K562 (cell line): Measurements from ENCODE around the gene CAPZB. TPM values are rescaled to one million over a fixed set of nuclear protein-coding genes. Genes with fewer than 3 reads are reported as not detected.

Experiments
- ATAC-seq: fragments of 200-7000 bp; cut with Tn5 transposase; 3 replicates; pipeline ENCODE4 v1.9.1; 2020; ENCODE audit warnings: moderate library complexity
- BruUV-seq: library from RNA; stranded (reverse); fragments of 400-500 nt; replicated peaks from 2 replicates; lab custom pipeline; 2021; lab: Mats Ljungman, UMichigan
- CTCF ChIA-PET: fragments of 300-600 bp; formaldehyde crosslinking; extraction: SDS; loops from one replicate; lab custom pipeline; 2021; ENCODE audit warnings: low intra/inter-chr PET ratio; lab: Yijun Ruan, JAX
- POLR2A ChIA-PET: fragments of 300-600, 350-650 bp; sonication (Branson Sonifier 250); formaldehyde crosslinking; extraction: SDS; loops from one replicate; lab custom pipeline; 2021; ENCODE audit warnings: antibody characterized with exemption, inconsistent platforms; lab: Yijun Ruan, JAX
- DNase-seq, 4 experiments: peaks; one replicate each; pipeline versions ENCODE4 v3.0.0 to v3.0.0-alpha.2; 2011 to 2018; ENCODE audit warnings: low spot score in 3 of 4, mixed read lengths in 3 of 4; ENCODE audit errors: extremely low read depth in 1 of 4
- FAIRE-seq: peaks from 2 replicates; lab custom pipeline; 2011; peaks lifted over from hg19 to GRCh38; lab: Jason Lieb, UNC
- H2AFZ ChIP-seq: 2 replicates; pipeline ENCODE4 v1.6.0; 2011; ENCODE audit warnings: low read depth, low read length, control low read depth, inconsistent platforms
- H3K27ac ChIP-seq: fragments of 200-600 bp; 3 replicates; pipeline ENCODE4 v1.8.0; 2011; ENCODE audit warnings: low read depth, mild to moderate bottlenecking, control low read depth, inconsistent platforms, low read length, moderate library complexity, mixed read lengths; ENCODE audit errors: extremely low read depth
- H3K27me3 ChIP-seq, 2 experiments: fragments of 300-600 bp in 1 of 2; 2 replicates in 1 of 2; 3 replicates in 1 of 2; pipeline versions ENCODE4 v1.6.0 to v1.8.0; 2011; ENCODE audit warnings: inconsistent platforms in 2 of 2, low read length in 2 of 2, mild to moderate bottlenecking in 1 of 2, mixed read lengths in 1 of 2, moderate library complexity in 1 of 2; ENCODE audit not compliant: control insufficient read depth in 2 of 2, insufficient read depth in 2 of 2
- H3K36me3 ChIP-seq: fragments of 300-600 bp; 3 replicates; pipeline ENCODE4 v1.8.0; 2011; ENCODE audit warnings: mild to moderate bottlenecking, low read length, inconsistent platforms; ENCODE audit not compliant: control insufficient read depth, insufficient read depth
- H3K4me1 ChIP-seq, 2 experiments: fragments of 200-600 bp in 1 of 2; replicated peaks in 1 of 2; 2 replicates in 1 of 2; 3 replicates in 1 of 2; pipeline versions ENCODE4 v1.5.1 to v1.8.0; 2011; ENCODE audit warnings: inconsistent platforms in 2 of 2, low read length in 2 of 2, mild to moderate bottlenecking in 1 of 2, mixed read lengths in 1 of 2, moderate library complexity in 1 of 2; ENCODE audit not compliant: control insufficient read depth in 2 of 2, insufficient read depth in 2 of 2
- H3K4me2 ChIP-seq: 2 replicates; pipeline ENCODE4 v1.6.1; 2011; ENCODE audit warnings: low read length, control low read depth, inconsistent platforms, mixed read lengths; ENCODE audit not compliant: insufficient read depth
- H3K4me3 ChIP-seq: fragments of 200-600 bp; sonication (generic), shearing (Covaris generic); 2 replicates; pipeline ENCODE4 v1.5.1; 2016; ENCODE audit warnings: control low read depth, inconsistent platforms
- H3K79me2 ChIP-seq: fragments of 200-600 bp; 3 replicates; pipeline ENCODE4 v1.8.0; 2011; ENCODE audit warnings: low read length, inconsistent platforms; ENCODE audit not compliant: control insufficient read depth, insufficient read depth
- H3K9ac ChIP-seq, 2 experiments: 2 replicates each; pipeline versions ENCODE4 v1.6.0 to v1.6.1; 2011; ENCODE audit warnings: low read depth in 2 of 2, low read length in 2 of 2, control low read depth in 1 of 2, inconsistent platforms in 1 of 2, mild to moderate bottlenecking in 1 of 2, mixed read lengths in 1 of 2; ENCODE audit not compliant: insufficient read depth in 1 of 2
- H3K9me1 ChIP-seq: one replicate; pipeline ENCODE4 v1.6.0; 2011; ENCODE audit warnings: inconsistent platforms, mild to moderate bottlenecking, low read length, moderate library complexity; ENCODE audit not compliant: control insufficient read depth, insufficient read depth
- H3K9me3 ChIP-seq: replicated peaks from 2 replicates; pipeline ENCODE4 v1.5.1; 2011; ENCODE audit warnings: low read depth, low read length, inconsistent platforms; ENCODE audit not compliant: control insufficient read depth, insufficient read depth
- H4K20me1 ChIP-seq: replicated peaks from 2 replicates; pipeline ENCODE4 v1.6.1; 2011; ENCODE audit warnings: low read length, inconsistent platforms, mixed read lengths; ENCODE audit not compliant: control insufficient read depth, insufficient read depth
- CBFA2T2 ChIP-seq: fragments of 450-650 bp; conservative IDR thresholded peaks from 2 replicates; pipeline ENCODE4 v1.6.1; 2017; ENCODE audit warnings: mild to moderate bottlenecking
- COPS2 ChIP-seq: fragments of 450-650 bp; conservative IDR thresholded peaks from 2 replicates; pipeline ENCODE4 v1.6.1; 2016; ENCODE audit warnings: mild to moderate bottlenecking, moderate library complexity
- EWSR1 ChIP-seq: fragments of 450-650 bp; IDR thresholded peaks from 2 replicates; pipeline ENCODE4 v1.6.1; 2018; ENCODE audit warnings: borderline replicate concordance, mild to moderate bottlenecking, low read depth, moderate library complexity; ENCODE audit not compliant: partially characterized antibody
- KHSRP ChIP-seq: fragments of 450-650 bp; IDR thresholded peaks from 2 replicates; pipeline ENCODE4 v1.6.1; 2017
- MCM3 ChIP-seq: fragments of 450-650 bp; IDR thresholded peaks from 2 replicates; pipeline ENCODE4 v1.6.1; 2016
- PML ChIP-seq: IDR thresholded peaks from 2 replicates; pipeline ENCODE4 v1.6.1; 2012; ENCODE audit warnings: low read length, inconsistent platforms
- RBM17 ChIP-seq: fragments of 200-400 bp; formaldehyde crosslinking; IDR thresholded peaks from 2 replicates; pipeline ENCODE4 v1.6.1; 2017; ENCODE audit warnings: low read depth, mild to moderate bottlenecking, low read length, borderline replicate concordance
- WHSC1 ChIP-seq: IDR thresholded peaks from one replicate; pipeline ENCODE4 v1.6.1; 2012; ENCODE audit warnings: low read length, control low read depth, inconsistent platforms
- ZBTB8A ChIP-seq: fragments of 450-650 bp; IDR thresholded peaks from 2 replicates; pipeline ENCODE4 v1.6.1; 2018; ENCODE audit warnings: mild to moderate bottlenecking, moderate library complexity; ENCODE audit not compliant: partially characterized antibody
- ZNF3 ChIP-seq: fragments of 250-450 bp; sonication (Bioruptor Pico); IDR thresholded peaks from 2 replicates; pipeline ENCODE4 v1.5.0; 2021; ENCODE audit warnings: mild to moderate bottlenecking, moderate library complexity
- ZNF717 ChIP-seq: fragments of 250-450 bp; sonication (Bioruptor Pico); IDR thresholded peaks from 2 replicates; pipeline ENCODE4 v1.5.0; 2021
- ZNF780A ChIP-seq: fragments of 250-450 bp; sonication (Bioruptor Pico); IDR thresholded peaks from 2 replicates; pipeline ENCODE4 v1.5.0; 2021; ENCODE audit warnings: mild to moderate bottlenecking
- WGBS: fragments of 100-300 bp; shearing (Covaris generic); methylation state at CpG from one replicate; pipeline ENCODE4 v1.1.6; 2016; ENCODE audit warnings: low coverage, mixed read lengths; ENCODE audit not compliant: insufficient coverage; ENCODE audit errors: missing lambda C conversion rate; 5-methylcytosine and 5-hydroxymethylcytosine counted together
- in situ Hi-C: fragments of 300-500 bp; cut with MboI; formaldehyde crosslinking; loops from 4 replicates; pipeline ENCODE4 v1.15.0; 2018; ENCODE audit warnings: inconsistent platforms, mixed read lengths
- intact Hi-C: fragments of 100-400 bp; cut with micrococcal nuclease; formaldehyde crosslinking; loops from 2 replicates; pipeline ENCODE4 v1.14.2; 2022
- polyA plus RNA-seq, 8 experiments: library from polyadenylated mRNA; depleted of rRNA in 4 of 8; stranded (reverse) in 5 of 8; unstranded in 3 of 8; fragments of >200 nt; fragmentation: Nextera tagmentation in 2 of 8; fragmentation: Illumina TruSeq in 1 of 8; extraction: Ambion mirVana in 2 of 8; extraction: Trizol in 1 of 8; gene quantifications; 2 replicates each; pipeline versions ENCODE4 v1.2.1 to v1.2.3, GENCODE V29; 2011 to 2014; ENCODE audit warnings: inconsistent platforms in 1 of 8, missing spikeins in 1 of 8
- total RNA-seq, 7 experiments: library from RNA; depleted of rRNA in 6 of 7; stranded (reverse); fragments of >200 nt in 6 of 7; fragmentation: Illumina TruSeq in 2 of 7; extraction: Trizol in 2 of 7; gene quantifications; 2 replicates each; pipeline versions ENCODE4 v1.2.1 to v1.2.3, GENCODE V29; 2011 to 2021; ENCODE audit warnings: low replicate concordance in 1 of 7

The CAPZB gene
- total and polyA plus RNA-seq, 9 of the 15 experiments (the other 6 are each of a cell fraction or from before 2014, with no cell fraction given): 57.6 to 297 (median 125) TPM

DNA sequence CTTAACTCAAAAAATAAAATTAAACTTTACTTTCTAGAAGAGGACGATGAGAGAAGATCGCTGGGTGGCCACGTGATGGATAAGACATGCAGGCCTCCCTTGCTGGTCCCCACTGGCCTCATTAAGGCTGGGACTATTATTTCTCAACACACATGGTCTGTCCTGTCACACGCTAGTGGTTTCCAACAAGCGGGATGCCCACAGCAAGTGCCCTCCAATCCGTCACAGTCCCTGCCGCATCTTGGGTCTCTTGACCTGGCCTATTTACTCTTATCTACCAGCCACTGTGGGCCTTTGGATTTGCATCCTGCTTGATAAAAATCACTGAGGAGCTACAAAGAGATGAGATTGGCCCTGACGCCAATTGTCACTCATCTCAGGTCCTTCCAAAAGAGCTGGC is 30.0 kb downstream of the CAPZB start:
- H2AFZ ChIP-seq: no peak overlapping the region
- H3K27ac ChIP-seq: no peak overlapping the region
- intact Hi-C loops: no loop called here
- H3K9me1 ChIP-seq: peaks cover 6% of the 10 kb centered on the region
- peaks cover 82% of the 10 kb centered on the region for H3K79me2 ChIP-seq
- no peak overlapping the region for H3K4me2 ChIP-seq
- TF ChIP-seq EWSR1 (no peak), ZNF780A (CRISPR knock-in tag) (no peak), MCM3 (no peak), ZBTB8A (no peak), ZNF717 (CRISPR knock-in tag) (no peak), CBFA2T2 (no peak), WHSC1 (no peak), PML (no peak), KHSRP (no peak), COPS2 (no peak), RBM17 (no peak), ZNF3 (CRISPR knock-in tag) (no peak)
- H3K9me3 ChIP-seq: no peaks in the 10 kb centered on the region
- H3K36me3 ChIP-seq: no peaks in the 10 kb centered on the region; the same call in 2 of the 3 replicates
- DNase-seq (no peak), ATAC-seq (no peak), FAIRE-seq (no peak)
- no peaks in the 10 kb centered on the region for H3K27me3 ChIP-seq
- H3K9ac ChIP-seq: no peak overlapping the region
- 75% methylated on average over 8 of the region's 8 CpGs for WGBS
- in situ Hi-C loops: no loop called here
- no peak overlapping the region for H3K4me3 ChIP-seq
- CTCF ChIA-PET: no interaction called here
- peaks cover 5 to 16% of the 10 kb centered on the region in 2 experiments; a peak in 4 of 5 replicates for H3K4me1 ChIP-seq
- POLR2A ChIA-PET: interaction anchor here (1.2 to 4.3 kb wide), 2 partner anchors 11 to 15 kb away, joined by 3 to 22 read pairs; no protein-coding TSS in a partner anchor
- peaks cover 49% of the 10 kb centered on the region for H4K20me1 ChIP-seq
- BruUV-seq: no TSS peak
